Endothelial cell of umbilical vein (primary cell): Measurements from ENCODE around the gene SS18. TPM values are rescaled to one million over a fixed set of nuclear protein-coding genes. Genes with fewer than 3 reads are reported as not detected.

Experiments used
- BruUV-seq: library from RNA; stranded (reverse); fragments of 400-500 nt; replicated peaks from 2 replicates; lab custom pipeline; 2021; lab: Mats Ljungman, UMichigan
- CTCF ChIA-PET: fragments of 300-600, 350-600 bp; sonication (Branson Sonifier 250); formaldehyde crosslinking; loops from one replicate; lab custom pipeline; 2021; ENCODE audit warnings: antibody characterized with exemption, inconsistent platforms; lab: Charles Lee
- POLR2A ChIA-PET: fragments of 300-600, 350-600 bp; sonication (Branson Sonifier 250); formaldehyde crosslinking; loops from one replicate; lab custom pipeline; 2021; ENCODE audit warnings: antibody characterized with exemption, inconsistent platforms; lab: Charles Lee
- DNase-seq: peaks from one replicate; pipeline ENCODE4 v3.0.0-alpha.2; 2011; ENCODE audit warnings: low read depth, low spot score
- FAIRE-seq: peaks from 2 replicates; lab custom pipeline; 2011; peaks lifted over from hg19 to GRCh38; lab: Jason Lieb, UNC
- H2AFZ ChIP-seq: 2 replicates; pipeline ENCODE4 v1.6.0; 2012; ENCODE audit warnings: low read depth, low read length, control low read depth, inconsistent platforms
- H3K27ac ChIP-seq: 2 replicates; pipeline ENCODE4 v1.5.1; 2011; ENCODE audit warnings: low read depth, mild to moderate bottlenecking, control low read depth, low read length, moderate library complexity; ENCODE audit not compliant: insufficient read depth
- H3K27me3 ChIP-seq, 2 experiments: 2 replicates each; pipeline versions ENCODE4 v1.6.0 to v1.6.1; 2011; ENCODE audit warnings: low read length in 2 of 2, mixed read lengths in 1 of 2; ENCODE audit not compliant: control insufficient read depth in 2 of 2, insufficient read depth in 2 of 2
- H3K36me3 ChIP-seq, 2 experiments: 2 replicates in 1 of 2; 3 replicates in 1 of 2; pipeline ENCODE4 v1.5.1; 2011; ENCODE audit warnings: low read length in 2 of 2, mild to moderate bottlenecking in 1 of 2, moderate library complexity in 1 of 2; ENCODE audit not compliant: control insufficient read depth in 2 of 2, insufficient read depth in 2 of 2; ENCODE audit errors: extremely low read depth in 1 of 2
- H3K4me1 ChIP-seq: 3 replicates; pipeline ENCODE4 v1.5.1; 2011; ENCODE audit warnings: mild to moderate bottlenecking, low read length; ENCODE audit not compliant: control insufficient read depth, insufficient read depth; ENCODE audit errors: extremely low read depth
- H3K4me2 ChIP-seq: 2 replicates; pipeline ENCODE4 v1.6.1; 2011; ENCODE audit warnings: low read length, control low read depth, mixed read lengths; ENCODE audit not compliant: insufficient read depth
- H3K4me3 ChIP-seq, 3 experiments: fragments of 200-600 bp in 1 of 3; sonication (generic), shearing (Covaris generic) in 1 of 3; replicated peaks in 1 of 3; 2 replicates each; pipeline ENCODE4 v1.5.1; 2011 to 2016; ENCODE audit warnings: control low read depth in 3 of 3, low read length in 3 of 3, mild to moderate bottlenecking in 2 of 3, inconsistent platforms in 1 of 3, low read depth in 1 of 3, moderate library complexity in 1 of 3; ENCODE audit not compliant: insufficient read depth in 1 of 3
- H3K79me2 ChIP-seq: 2 replicates; pipeline ENCODE4 v1.6.0; 2012; ENCODE audit warnings: low read length, inconsistent platforms; ENCODE audit not compliant: control insufficient read depth, insufficient read depth
- H3K9ac ChIP-seq: replicated peaks from 2 replicates; pipeline ENCODE3; 2011; ENCODE audit warnings: low read length, control low read depth; ENCODE audit not compliant: insufficient read depth; ENCODE audit errors: extremely low read depth
- H3K9me1 ChIP-seq: replicated peaks from 3 replicates; pipeline ENCODE4 v1.6.0; 2011; ENCODE audit warnings: mild to moderate bottlenecking, low read length; ENCODE audit not compliant: control insufficient read depth, insufficient read depth; ENCODE audit errors: extremely low read depth
- H3K9me3 ChIP-seq: replicated peaks from 2 replicates; pipeline ENCODE4 v1.5.1; 2012; ENCODE audit warnings: low read length, inconsistent platforms; ENCODE audit not compliant: control insufficient read depth, insufficient read depth
- H4K20me1 ChIP-seq: replicated peaks from 2 replicates; pipeline ENCODE3; 2011; ENCODE audit warnings: mild to moderate bottlenecking, low read length; ENCODE audit not compliant: control insufficient read depth, insufficient read depth; ENCODE audit errors: extremely low read depth
- CTCF ChIP-seq, 2 donors: IDR thresholded peaks; 1 replicate in 1 of 2; 2 replicates in 1 of 2; pipeline ENCODE4 v1.5.1; 2011; ENCODE audit warnings: low read length in 2 of 2, mild to moderate bottlenecking in 2 of 2, moderate library complexity in 2 of 2, control low read depth in 1 of 2, inconsistent platforms in 1 of 2, low read depth in 1 of 2; ENCODE audit not compliant: insufficient read depth in 1 of 2; ENCODE audit errors: extremely low read depth in 1 of 2
- EZH2 ChIP-seq: IDR thresholded peaks from 2 replicates; pipeline ENCODE4 v1.6.1; 2012; ENCODE audit warnings: borderline replicate concordance, low read depth, mild to moderate bottlenecking, moderate library complexity, low read length, inconsistent platforms; ENCODE audit not compliant: severe bottlenecking
- GATA2 ChIP-seq: IDR thresholded peaks from 2 replicates; pipeline ENCODE4 v1.7.0; 2011; ENCODE audit warnings: low read depth, mild to moderate bottlenecking, moderate library complexity, mixed read lengths, low read length; ENCODE audit not compliant: insufficient read length, insufficient read depth
- JUN ChIP-seq: IDR thresholded peaks from 2 replicates; pipeline ENCODE4 v1.6.1; 2011; ENCODE audit warnings: borderline replicate concordance, low read depth; ENCODE audit not compliant: insufficient read length, insufficient read depth
- MYC ChIP-seq: IDR thresholded peaks from one replicate; pipeline ENCODE4 v1.6.1; 2011; ENCODE audit warnings: mild to moderate bottlenecking, low read depth, low read length
- POLR2AphosphoS5 ChIP-seq: IDR thresholded peaks from 2 replicates; pipeline ENCODE4 v1.6.1; 2012; ENCODE audit warnings: low read depth, mild to moderate bottlenecking, control low read depth, low read length, moderate library complexity; ENCODE audit not compliant: insufficient read depth
- dilution Hi-C: fragments of 300-500 bp; cut with MboI; formaldehyde crosslinking; loops from one replicate; pipeline ENCODE4 v1.15.0; 2019; ENCODE audit warnings: low sequenced_read_pairs; ENCODE audit not compliant: extremely low pct_ligation_motif_present
- intact Hi-C: fragments of 100-400 bp; cut with micrococcal nuclease; formaldehyde crosslinking; loops from one replicate; pipeline ENCODE4 v1.10.0; 2022
- polyA plus RNA-seq, 4 experiments: library from polyadenylated mRNA; depleted of rRNA in 3 of 4; stranded (reverse) in 3 of 4; unstranded in 1 of 4; fragments of >200 nt; gene quantifications; 2 replicates each; pipeline versions ENCODE4 v1.2.1 to v1.2.3, GENCODE V29; 2011 to 2012; ENCODE audit warnings: missing spikeins in 1 of 4
- total RNA-seq: library from RNA; stranded (reverse); gene quantifications from 2 replicates; pipeline ENCODE4 v1.2.3, GENCODE V29; 2021

Gene SS18
- total and polyA plus RNA-seq, 2 donors (not counting 3 experiments of a cell fraction or from before 2014, with no cell fraction given) = 68.4 to 204 TPM

- ChIA-PET CTCF (no interaction called here), POLR2A (no interaction called here)
- no peak overlapping the region for H2AFZ ChIP-seq
- H3K9me3 ChIP-seq = no peaks in the 10 kb centered on the region
- no peaks in the 10 kb centered on the region for H4K20me1 ChIP-seq
- BruUV-seq = no TSS peak
- H3K4me1 ChIP-seq = no peaks in the 10 kb centered on the region
- FAIRE-seq (no peak), DNase-seq (no peak)
- no peak overlapping the region for H3K9ac ChIP-seq
- H3K4me3 ChIP-seq = no peak overlapping the region
- H3K36me3 ChIP-seq = peaks cover 8 to 15% of the 10 kb centered on the region in 2 experiments
- no peak overlapping the region for H3K4me2 ChIP-seq
- no peaks in the 10 kb centered on the region for H3K9me1 ChIP-seq
- intact Hi-C loops = no loop called here
- no peaks in the 10 kb centered on the region for H3K27me3 ChIP-seq
- dilution Hi-C loops = no loop called here
- H3K79me2 ChIP-seq = peaks cover 6% of the 10 kb centered on the region
- TF ChIP-seq MYC (no peak), CTCF (IDR thresholded peaks at IDR 0.05; ENCODE audit: extremely low read depth in 1 of 2, insufficient read depth in 1 of 2, low read depth in 1 of 2, low read length in 2 of 2) (no peak), GATA2 (no peak), EZH2 (no peak), POLR2AphosphoS5 (no peak), JUN (no peak)
- H3K27ac ChIP-seq = no peak overlapping the region
These were observed 69.2 kb downstream of the SS18 start for GRCh38 chr18:26021061-26021754.
